SW 1271 (cell line): ENCODE data around the gene WAPL.

Source experiments
- DNase-seq, 2 experiments: peaks; one replicate each; lab custom pipeline; 2025; lab: John Stamatoyannopoulos, UW

The WAPL gene

GRCh38 chr10:86522510-86522855 is 891 bp upstream of the WAPL start:
- DNase-seq, result no peak

GRCh38 chr10:86520871-86521677 is 518 bp downstream of the WAPL start:
- peak in 1 of 2 experiments; percentile 32 for DNase-seq

GRCh38 chr10:86518781-86519180 is 2.8 kb downstream of the WAPL start:
- no peak for DNase-seq

- DNase-seq, result no peak
Observed at GRCh38 chr10:86512137-86512536, 9.5 kb downstream of the WAPL start.

GRCh38 chr10:86511027-86511865 is 10.3 kb downstream of the WAPL start:
- DNase-seq, result no peak

- DNase-seq, result no peak
Observed at GRCh38 chr10:86509145-86509544, 12.4 kb downstream of the WAPL start.

- DNase-seq, result no peak
Observed at GRCh38 chr10:86508217-86508616, 13.4 kb downstream of the WAPL start.

- no peak for DNase-seq
Observed at GRCh38 chr10:86506499-86506898, 15.1 kb downstream of the WAPL start.

GRCh38 chr10:86506062-86506461 is 15.5 kb downstream of the WAPL start:
- DNase-seq, result no peak

- DNase-seq, result no peak
Observed at GRCh38 chr10:86504510-86504909, 17.1 kb downstream of the WAPL start.

GRCh38 chr10:86500846-86501245 is 20.7 kb downstream of the WAPL start:
- no peak for DNase-seq

GRCh38 chr10:86498598-86498997 is 23.0 kb downstream of the WAPL start:
- DNase-seq, result no peak

GRCh38 chr10:86497621-86498020 is 24.0 kb downstream of the WAPL start:
- no peak for DNase-seq

- no peak for DNase-seq
Observed at GRCh38 chr10:86489960-86490612, 31.5 kb downstream of the WAPL start.

- DNase-seq, result no peak
Observed at GRCh38 chr10:86489071-86489810, 32.4 kb downstream of the WAPL start.

- DNase-seq, result no peak
Observed at GRCh38 chr10:86486856-86487255, 34.7 kb downstream of the WAPL start.

GRCh38 chr10:86483664-86484063 is 37.9 kb downstream of the WAPL start:
- DNase-seq, result no peak

- no peak for DNase-seq
Observed at GRCh38 chr10:86481761-86482160, 39.8 kb downstream of the WAPL start.

- no peak for DNase-seq
Observed at GRCh38 chr10:86480571-86480970, 41.0 kb downstream of the WAPL start.

GRCh38 chr10:86472061-86472460 is 49.5 kb downstream of the WAPL start:
- DNase-seq, result no peak

GRCh38 chr10:86461963-86462804 is 59.4 kb downstream of the WAPL start:
- DNase-seq, result no peak
